ENCODE results near the gene GUCA1C.

The GUCA1C gene

GRCh38 chr3:108953700-108954099 lies at the start of gene GUCA1C:
GUCA1C (minus strand) TSS chr3:108953879; CDS start chr3:108953762, 117 bp downstream.
- no peak for DNase-seq

- DNase-seq: no peak
Measured at GRCh38 chr3:108998436-108998835, 44.8 kb upstream of the GUCA1C start.

GRCh38 chr3:108985844-108986243 lies 32.2 kb upstream of the GUCA1C start:
- DNase-seq: no peak

- DNase-seq: no peak
Measured at GRCh38 chr3:108983051-108983450, 29.4 kb upstream of the GUCA1C start.

GRCh38 chr3:108976058-108976457 lies 22.4 kb upstream of the GUCA1C start:
- DNase-seq: no peak

- no peak for DNase-seq
Measured at GRCh38 chr3:108973019-108973418, 19.3 kb upstream of the GUCA1C start.

- no peak for DNase-seq
Measured at GRCh38 chr3:108972482-108972881, 18.8 kb upstream of the GUCA1C start.

- DNase-seq: no peak
Measured at GRCh38 chr3:108970561-108970960, 16.9 kb upstream of the GUCA1C start.

- DNase-seq: no peak
Measured at GRCh38 chr3:108966773-108967172, 13.1 kb upstream of the GUCA1C start.

- no peak for DNase-seq
Measured at GRCh38 chr3:108959017-108959416, 5.3 kb upstream of the GUCA1C start.

GRCh38 chr3:108953210-108953609 lies 469 bp downstream of the GUCA1C start:
- DNase-seq: no peak

- DNase-seq: no peak
Measured at GRCh38 chr3:108951820-108952501, 1.7 kb downstream of the GUCA1C start.

- DNase-seq: no peak
Measured at GRCh38 chr3:108947855-108948254, 5.8 kb downstream of the GUCA1C start.

- DNase-seq: no peak
Measured at GRCh38 chr3:108946292-108947285, 7.1 kb downstream of the GUCA1C start.

GRCh38 chr3:108940568-108941263 lies 13.0 kb downstream of the GUCA1C start:
- no peak for DNase-seq

- DNase-seq: no peak
Measured at GRCh38 chr3:108940166-108940565, 13.5 kb downstream of the GUCA1C start.

- DNase-seq: no peak
Measured at GRCh38 chr3:108936924-108937689, 16.6 kb downstream of the GUCA1C start.

GRCh38 chr3:108931035-108931434 lies 22.6 kb downstream of the GUCA1C start:
- DNase-seq: no peak

- no peak for DNase-seq
Measured at GRCh38 chr3:108918866-108919265, 34.8 kb downstream of the GUCA1C start.

- DNase-seq: no peak
Measured at GRCh38 chr3:108914774-108915641, 38.7 kb downstream of the GUCA1C start.

- no peak for DNase-seq
Measured at GRCh38 chr3:108909799-108910198, 43.9 kb downstream of the GUCA1C start.

GRCh38 chr3:108907194-108907593 lies 46.5 kb downstream of the GUCA1C start:
- DNase-seq: no peak

Data from NCI-H510A (cell line).